ENCODE measurements around the gene RGS14.
"Not testable (repeated sequence)": the region's sequence is repeated elsewhere in the genome, so short reads cannot be mapped to it uniquely, and the experiment has no call there.

Gene RGS14

DNA sequence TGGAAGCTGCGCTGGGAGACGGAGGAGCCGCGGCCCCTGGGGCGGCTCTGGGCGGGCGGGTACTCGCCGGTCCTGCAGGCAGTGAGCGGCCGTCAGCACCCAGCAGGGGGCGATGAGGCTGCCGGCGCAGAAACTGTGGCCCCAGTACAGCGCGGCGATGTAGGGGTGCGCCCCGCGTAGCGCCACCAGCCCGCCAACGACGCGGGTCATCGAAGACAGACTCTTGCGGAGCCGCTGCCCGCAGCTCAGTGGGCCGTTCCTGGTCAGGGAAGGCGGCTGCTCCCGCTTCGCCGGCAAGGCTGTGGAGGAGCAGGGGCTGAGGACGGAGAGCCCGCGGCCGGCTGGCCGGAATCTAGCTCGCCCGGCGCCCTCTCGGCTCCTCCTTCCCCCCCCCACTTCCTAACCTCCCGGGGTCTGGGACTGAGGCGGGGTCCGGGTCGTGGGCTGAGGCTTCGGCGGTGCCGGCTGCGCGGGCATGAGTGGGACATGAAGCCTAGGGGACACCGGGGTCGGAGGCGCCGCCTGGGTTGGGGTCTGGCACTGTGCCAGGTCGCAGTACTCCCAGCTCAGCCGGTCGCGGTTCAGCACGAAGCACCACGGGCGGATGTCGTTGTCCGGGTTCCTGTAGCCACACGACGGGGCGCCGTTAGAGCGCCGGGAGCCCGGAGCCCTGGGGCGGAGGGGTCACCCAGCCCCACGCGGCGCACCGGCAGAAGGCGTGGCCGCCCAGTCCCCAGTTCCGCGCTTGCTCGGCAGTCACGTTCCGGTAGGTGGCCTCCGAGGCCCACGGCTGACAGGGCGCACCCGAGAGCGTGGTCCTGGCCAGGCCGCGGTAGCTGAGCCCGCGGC lies 46.3 kb downstream of the RGS14 start:
- peak; percentile 66 for DNase-seq (ENCODE audit: low read depth, low spot score)

DNA sequence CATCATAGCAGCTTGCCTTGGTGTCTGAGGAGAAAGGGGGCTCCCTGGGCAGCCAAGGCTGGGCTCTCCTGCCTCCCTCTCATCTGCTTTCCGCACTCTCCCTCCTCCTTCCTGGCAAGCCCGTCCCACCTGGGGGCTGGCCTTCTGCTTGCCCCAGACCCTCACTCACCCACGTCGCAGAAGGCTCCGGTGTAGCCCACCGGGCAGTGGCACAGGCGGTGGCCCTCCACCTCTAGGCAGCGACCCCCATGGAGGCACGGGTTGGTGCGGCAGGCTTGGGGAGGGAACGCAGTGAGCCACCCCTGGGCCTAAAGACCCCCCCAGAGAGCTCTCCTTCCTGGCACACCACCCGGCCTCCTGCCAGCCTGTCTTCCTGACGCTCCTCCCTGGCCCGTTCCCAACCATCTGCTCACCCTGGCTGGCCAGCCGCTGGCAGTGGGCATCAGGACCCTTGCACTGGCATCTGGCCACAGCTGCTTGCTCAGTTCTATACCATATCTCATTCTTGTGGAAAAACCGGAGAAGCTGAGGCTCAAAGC lies 47.0 kb downstream of the RGS14 start:
- no peak for DNase-seq (ENCODE audit: low read depth, low spot score)

DNA sequence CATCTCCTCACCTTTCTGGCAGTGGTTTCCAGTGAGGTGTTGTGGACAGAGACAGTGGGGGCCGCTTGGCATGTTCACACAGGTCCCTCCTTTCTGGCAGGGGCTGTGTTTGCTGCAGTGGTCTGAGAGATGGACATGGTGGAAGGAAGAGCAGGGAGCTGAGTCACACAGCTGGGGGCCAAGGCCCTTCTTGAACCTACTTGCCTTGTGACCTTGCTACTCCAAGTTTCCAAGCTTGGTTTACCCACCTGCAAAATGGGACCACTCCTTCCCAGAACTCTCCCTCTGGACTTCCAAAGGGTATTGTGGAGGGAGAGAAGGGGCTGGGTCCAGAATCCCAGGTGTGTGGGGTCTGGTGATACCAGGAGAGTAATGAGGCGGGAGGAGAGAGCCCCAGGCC lies 47.6 kb downstream of the RGS14 start:
- DNase-seq (ENCODE audit: low read depth, low spot score), result no peak

DNA sequence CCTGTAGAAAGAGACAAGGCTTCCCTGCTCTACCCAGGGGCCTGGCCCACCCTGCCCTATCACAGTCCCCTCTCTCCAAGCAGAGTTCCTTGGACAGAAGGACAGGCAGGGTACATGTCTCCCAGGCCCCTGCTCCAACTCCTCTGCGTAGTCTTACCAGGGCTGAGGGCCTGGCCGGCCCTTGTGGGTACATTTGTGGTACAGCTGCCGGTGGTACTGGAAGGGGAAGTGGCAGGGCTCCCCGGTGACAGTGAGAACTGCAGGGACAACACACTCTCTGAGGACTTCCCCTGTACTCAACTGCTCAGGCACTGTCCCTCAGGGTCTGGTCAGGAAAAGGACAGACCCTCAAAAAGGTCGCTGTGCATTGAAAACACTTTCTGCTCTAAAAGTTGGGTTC lies 48.1 kb downstream of the RGS14 start:
- DNase-seq (ENCODE audit: low read depth, low spot score), result no peak

DNA sequence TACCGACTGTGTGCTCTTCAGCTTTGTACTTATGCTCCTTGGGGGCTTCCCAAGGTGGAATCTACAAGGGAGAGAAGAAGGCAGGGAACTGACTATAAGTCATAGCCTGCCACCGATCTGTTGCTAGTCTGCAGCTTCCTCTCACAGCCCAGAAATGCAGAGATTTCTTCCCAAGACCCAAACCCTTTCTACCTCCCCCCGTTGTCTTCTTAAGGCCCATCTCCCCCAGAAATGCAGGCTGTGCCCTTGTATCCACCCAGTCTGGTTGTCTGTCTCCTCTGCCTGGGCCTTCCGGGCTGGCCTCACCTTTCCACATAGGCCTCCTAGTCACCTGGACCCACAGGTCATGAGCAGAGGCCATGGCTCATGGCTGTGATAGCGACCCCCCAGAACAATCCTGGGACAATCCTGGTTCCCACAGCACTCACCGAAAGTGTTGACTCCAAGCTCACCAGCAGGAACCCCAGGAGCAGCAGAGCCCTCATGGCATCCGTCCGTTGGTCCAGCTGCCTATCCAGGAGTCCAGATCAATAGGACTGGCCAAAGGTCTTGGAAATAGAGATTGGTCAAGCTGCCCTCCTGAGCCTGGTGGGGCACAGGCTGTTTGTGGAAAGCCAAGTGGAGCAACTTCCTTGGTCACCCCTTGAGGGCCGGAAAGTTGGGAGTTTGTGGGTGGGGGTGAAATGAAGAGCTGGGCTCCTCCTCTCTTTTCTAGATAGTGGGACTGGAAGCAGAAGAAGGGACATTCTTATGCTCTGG lies 51.5 kb downstream of the RGS14 start, which contains the start of gene F12:
Gene F12, minus strand, starts transcription at position 522 of the 759 bp plus-strand sequence. Its CDS starts 37 bp downstream, at position 485.
- DNase-seq (ENCODE audit: low read depth, low spot score), result no peak

DNA sequence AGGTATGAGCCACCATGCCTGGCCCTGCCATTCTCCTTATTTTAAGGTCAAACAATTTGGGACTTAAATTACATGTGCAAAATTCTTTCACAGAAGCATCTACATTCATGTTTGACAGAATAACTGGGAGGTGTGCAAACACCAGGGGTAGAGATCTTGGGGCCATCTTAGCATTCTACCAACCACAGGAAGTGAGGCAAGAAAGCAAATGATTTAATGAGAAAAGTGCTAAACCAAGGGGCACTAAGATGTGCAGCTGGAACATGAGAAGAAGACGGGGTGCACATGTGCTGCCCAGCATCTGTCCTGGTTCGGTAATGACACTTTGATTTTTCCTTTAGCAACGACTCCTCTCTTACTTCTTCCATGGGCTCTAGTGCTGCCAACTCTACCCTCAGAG lies 52.9 kb downstream of the RGS14 start:
- no peak for DNase-seq (ENCODE audit: low read depth, low spot score)

DNA sequence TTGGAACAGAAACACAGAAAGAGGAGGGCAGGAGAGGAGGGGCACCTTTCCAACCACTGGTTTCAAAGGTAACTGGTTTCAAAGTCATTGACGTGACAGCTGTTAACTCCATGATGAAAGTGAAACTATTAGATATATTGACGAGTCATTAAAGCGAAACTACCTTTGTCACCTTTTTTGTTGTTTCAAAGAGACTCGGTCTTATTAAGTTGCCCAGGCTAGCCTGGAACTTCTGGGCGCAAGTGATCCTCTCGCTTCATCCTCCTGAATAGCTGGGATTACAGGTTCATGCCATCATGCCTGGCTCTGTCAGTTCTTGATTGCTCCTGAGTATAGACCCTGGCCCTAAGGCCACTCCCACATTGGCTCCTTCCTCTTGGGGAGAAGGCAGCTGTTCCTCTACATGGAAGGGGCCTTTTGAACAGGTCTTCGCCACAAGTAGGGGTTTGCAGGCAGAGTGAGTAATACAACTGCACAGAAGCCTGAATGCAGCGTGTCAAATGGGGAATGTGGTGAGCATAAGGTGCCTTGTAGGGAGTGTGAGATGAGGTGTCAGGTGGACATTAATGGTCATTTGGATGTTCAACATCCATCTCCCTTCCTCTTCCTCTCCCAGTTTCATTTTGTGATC lies 55.0 kb downstream of the RGS14 start:
- no peak for DNase-seq (ENCODE audit: low read depth, low spot score)

DNA sequence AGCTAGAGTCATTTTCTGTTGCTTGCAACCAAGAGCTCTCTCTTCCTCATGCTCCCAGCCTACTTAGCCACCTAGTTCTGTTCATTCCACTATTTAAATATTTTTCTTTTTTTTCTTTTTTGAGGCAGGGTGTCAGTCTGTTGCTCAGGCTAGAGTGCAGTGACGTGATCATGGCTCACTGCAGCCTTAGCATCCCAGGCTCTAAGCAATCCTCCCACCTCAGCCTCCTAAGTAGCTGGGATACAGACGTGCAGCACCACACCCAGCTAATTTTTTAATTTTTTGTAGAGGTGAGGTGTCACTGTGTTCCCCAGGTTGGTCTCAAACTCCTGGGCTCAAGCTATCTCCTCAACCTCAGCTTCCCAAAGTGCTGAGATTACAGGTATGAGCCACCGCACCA lies 56.8 kb downstream of the RGS14 start:
- no peak for DNase-seq (ENCODE audit: low read depth, low spot score)

DNA sequence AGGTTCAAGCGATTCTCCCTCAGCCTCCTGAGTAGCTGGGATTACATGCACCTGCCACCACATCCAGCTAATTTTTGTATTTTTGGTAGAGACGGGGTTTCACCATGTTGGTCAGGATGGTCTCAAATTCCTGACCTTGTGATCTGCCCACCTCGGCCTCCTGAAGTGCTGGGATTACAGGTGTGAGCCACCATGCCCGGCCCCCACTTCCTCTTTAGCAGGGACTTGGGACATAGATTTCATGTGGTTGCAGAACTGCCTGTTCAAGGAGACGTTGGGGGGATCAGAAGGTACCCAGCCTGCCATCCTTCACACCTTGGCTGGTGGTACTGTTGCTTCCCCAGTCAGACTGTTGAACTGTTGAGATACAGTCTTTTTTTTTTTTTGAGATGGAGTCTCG lies 59.4 kb downstream of the RGS14 start:
- DNase-seq (ENCODE audit: low read depth, low spot score), result not testable (repeated sequence)

DNA sequence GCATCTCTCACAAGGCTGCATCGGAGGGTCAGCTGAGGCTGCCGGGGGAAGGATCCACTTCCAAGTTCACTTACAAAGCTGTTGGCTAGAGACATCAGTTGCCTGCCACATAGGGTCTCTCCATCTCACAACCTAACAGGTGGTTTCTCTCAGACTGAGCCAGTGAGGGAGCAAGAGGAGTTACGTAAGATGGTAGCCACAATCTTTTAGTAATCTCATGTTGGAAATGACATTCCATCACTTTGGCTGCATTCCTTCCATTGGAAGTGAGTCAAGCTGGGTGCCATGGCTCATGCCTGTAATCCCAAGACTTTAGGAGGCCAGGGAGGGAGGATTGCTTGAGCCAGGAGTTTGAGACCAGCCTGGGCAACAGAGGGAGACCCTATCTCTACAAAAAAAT lies 61.3 kb downstream of the RGS14 start:
- no peak for DNase-seq (ENCODE audit: low read depth, low spot score)

DNA sequence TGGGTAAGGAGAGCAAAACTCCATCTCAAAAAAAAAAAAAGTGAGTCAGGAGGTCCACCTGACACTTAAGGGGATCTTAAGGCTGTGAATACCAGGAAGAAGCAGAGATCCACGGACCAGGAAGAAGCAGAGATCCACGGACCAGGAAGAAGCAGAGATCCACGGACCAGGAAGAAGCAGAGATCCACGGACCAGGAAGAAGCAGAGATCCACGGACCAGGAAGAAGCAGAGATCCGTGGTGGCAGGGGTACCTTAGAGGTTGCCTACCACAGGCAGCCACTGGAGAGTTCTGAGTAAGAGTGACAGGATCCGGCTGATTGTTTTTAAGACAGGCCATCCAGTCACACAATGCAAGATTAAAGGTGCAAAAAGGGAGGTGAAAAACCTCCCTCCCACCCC lies 62.7 kb downstream of the RGS14 start:
- DNase-seq (ENCODE audit: low read depth, low spot score), result not testable (repeated sequence)

DNA sequence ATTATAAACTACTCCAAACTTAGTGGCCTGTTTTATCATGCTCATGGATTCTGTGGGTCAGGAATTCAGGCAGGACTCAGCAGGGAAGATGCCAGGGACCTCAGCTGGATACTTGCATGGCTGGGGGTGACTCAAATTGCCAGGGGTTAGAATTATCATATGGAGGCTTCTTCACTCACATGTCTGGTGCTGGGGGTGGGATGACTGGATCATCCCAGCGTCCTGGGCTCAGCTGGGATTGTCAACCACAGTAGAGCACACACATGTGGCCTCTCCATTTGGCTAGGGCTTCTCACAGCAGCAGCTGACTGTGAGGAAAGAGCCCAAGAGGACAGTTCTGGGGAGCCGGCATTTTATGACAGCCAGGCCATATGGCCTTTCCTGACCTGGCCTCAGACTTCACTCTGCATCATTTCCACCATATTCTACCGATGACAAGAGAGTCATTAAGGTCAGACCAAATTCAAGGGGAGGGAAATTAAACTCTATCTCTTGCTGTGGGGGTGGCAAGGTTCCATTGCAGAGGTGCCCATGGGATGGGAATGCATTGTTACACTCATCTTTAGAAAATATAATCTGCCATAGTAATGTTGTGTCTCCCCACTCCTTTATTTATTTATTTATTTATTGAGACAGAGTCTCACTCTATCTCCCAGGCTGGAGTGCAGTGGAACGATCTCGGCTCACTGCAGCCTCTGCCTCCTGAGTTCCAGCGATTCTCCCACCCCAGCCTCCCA lies 63.5 kb downstream of the RGS14 start:
- DNase-seq (ENCODE audit: low read depth, low spot score), result no peak

All from activated naive CD8-positive, alpha-beta T cell treated with anti-CD3 and anti-CD28 coated beads, Interleukin-2, amount 50 U/mL, for 16 hours (primary cell).